ENCODE measurements around the gene BAG1. TPM values are rescaled to one million over a fixed set of nuclear protein-coding genes. Genes with fewer than 3 reads are reported as not detected.

Gene BAG1
- total and polyA plus RNA-seq, 7 experiments from 2014 or later: 48.6 to 90.5 (median 65.0) TPM

DNA sequence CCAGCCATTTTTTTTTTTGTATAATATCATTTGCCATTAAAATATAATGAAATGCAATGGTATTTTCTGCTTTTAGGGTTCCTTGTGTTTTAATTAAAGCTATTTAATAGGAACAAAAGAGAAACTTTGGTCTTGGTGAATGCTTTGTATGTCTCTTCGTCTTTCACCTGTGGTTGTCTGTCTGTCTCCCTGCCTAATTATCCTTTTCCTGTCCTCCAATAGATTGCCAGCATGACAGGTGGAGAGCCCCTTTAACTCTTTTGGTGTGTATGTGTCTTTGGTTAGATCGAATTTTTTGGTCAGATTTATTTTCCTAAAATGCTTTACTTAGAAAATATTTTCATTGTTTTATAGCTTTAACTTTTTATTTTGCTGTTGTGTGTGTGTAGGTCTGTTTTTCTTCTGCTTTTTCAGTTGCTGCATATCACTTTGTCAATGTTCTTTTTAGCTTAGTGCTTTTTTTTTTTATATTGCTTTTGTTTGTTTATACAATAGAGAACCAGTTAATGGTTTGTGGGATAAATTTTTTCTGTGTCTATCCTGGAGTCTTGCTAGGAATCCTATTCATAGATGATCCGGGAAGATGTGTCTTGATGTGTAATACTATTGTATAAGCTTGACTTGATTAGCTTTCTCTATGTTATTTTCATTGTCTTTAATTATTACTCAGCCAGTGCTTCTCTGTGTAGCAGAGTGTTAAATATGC, 8.9 kb upstream of the BAG1 start:
- no peaks in the 10 kb centered on the region for H3K4me1 ChIP-seq (ENCODE audit: control insufficient read depth in 2 of 2, insufficient read depth in 2 of 2, low read length in 2 of 2)
- H3K27ac ChIP-seq (ENCODE audit: low read depth, low read length): no peak overlapping the region
- no peak for DNase-seq
- peaks cover 22 to 93% (median 33%) of the 10 kb centered on the region in 3 experiments for H3K36me3 ChIP-seq (ENCODE audit: control insufficient read depth in 2 of 3, insufficient read depth in 3 of 3, low read length in 3 of 3)
- CTCF ChIA-PET: interaction anchor here (0.6 kb wide), 3 partner anchors 23 to 103 kb away, joined by 4 to 7 read pairs (median 4); no protein-coding TSS in a partner anchor
- H3K36me3 Mint-ChIP-seq: peaks cover 5 to 44% (median 24%) of the 10 kb centered on the region in 5 donors
- H3K27me3 Mint-ChIP-seq: no peaks in the 10 kb centered on the region
- no peak overlapping the region for H3K4me3 ChIP-seq (ENCODE audit: low read length)
- H3K9me3 Mint-ChIP-seq: no peaks in the 10 kb centered on the region
- no peak overlapping the region for H3K4me3 Mint-ChIP-seq
- POLR2A ChIA-PET: interaction anchor here (0.6 to 2.7 kb wide), 5 partner anchors 11 to 98 kb away, joined by 3 to 8 read pairs (median 5); partner anchors contain the start of gene NFX1
- peak overlapping the region in 5 of 9 donors; percentile 12 to 75 (median 51) for H3K27ac Mint-ChIP-seq
- H3K9me3 ChIP-seq (ENCODE audit: control insufficient read depth in 2 of 3, low read length in 3 of 3): no peaks in the 10 kb centered on the region
- intact Hi-C loops (cut with micrococcal nuclease): no loop called here
- no peaks in the 10 kb centered on the region for H3K27me3 ChIP-seq (ENCODE audit: control insufficient read depth in 2 of 2, insufficient read depth in 2 of 2, low read length in 2 of 2)
- no peak for ATAC-seq
- H3K4me1 Mint-ChIP-seq: peaks cover 8 to 33% (median 17%) of the 10 kb centered on the region in 7 donors

GRCh38 chr9:33272061-33272460, 7.6 kb upstream of the BAG1 start:
- Mint-ChIP-seq H3K36me3 (peaks cover 0 to 39% (median 20%) of the 10 kb centered on the region in 5 donors), H3K4me1 (peaks cover 12 to 41% (median 30%) of the 10 kb centered on the region in 7 donors), H3K27me3 (no peaks in the 10 kb centered on the region), H3K4me3 (no peak overlapping the region), H3K27ac (peak overlapping the region in 1 of 9 donors; percentile 61), H3K9me3 (no peaks in the 10 kb centered on the region)
- ATAC-seq (no peak), DNase-seq (no peak)
- Histone ChIP-seq H3K9me3 (ENCODE audit: control insufficient read depth in 2 of 3, low read length in 3 of 3) (no peaks in the 10 kb centered on the region), H3K27ac (ENCODE audit: low read depth, low read length) (no peak overlapping the region), H3K4me1 (ENCODE audit: control insufficient read depth in 2 of 2, insufficient read depth in 2 of 2, low read length in 2 of 2) (peaks cover 0 to 5% of the 10 kb centered on the region in 2 donors), H3K4me3 (ENCODE audit: low read length) (no peak overlapping the region), H3K36me3 (ENCODE audit: control insufficient read depth in 2 of 3, insufficient read depth in 3 of 3, low read length in 3 of 3) (peaks cover 9 to 93% (median 19%) of the 10 kb centered on the region in 3 experiments), H3K27me3 (ENCODE audit: control insufficient read depth in 2 of 2, insufficient read depth in 2 of 2, low read length in 2 of 2) (no peaks in the 10 kb centered on the region)
- ChIA-PET POLR2A (interaction anchor here (1.8 to 2.7 kb wide), 2 partner anchors 12 to 17 kb away, joined by 8 read pairs; partner anchors contain the start of gene NFX1), CTCF (interaction anchor here (0.6 kb wide), 1 partner anchor 105 kb away, joined by 3 read pairs; no protein-coding TSS in a partner anchor)
- intact Hi-C loops (cut with micrococcal nuclease): no loop called here

DNA sequence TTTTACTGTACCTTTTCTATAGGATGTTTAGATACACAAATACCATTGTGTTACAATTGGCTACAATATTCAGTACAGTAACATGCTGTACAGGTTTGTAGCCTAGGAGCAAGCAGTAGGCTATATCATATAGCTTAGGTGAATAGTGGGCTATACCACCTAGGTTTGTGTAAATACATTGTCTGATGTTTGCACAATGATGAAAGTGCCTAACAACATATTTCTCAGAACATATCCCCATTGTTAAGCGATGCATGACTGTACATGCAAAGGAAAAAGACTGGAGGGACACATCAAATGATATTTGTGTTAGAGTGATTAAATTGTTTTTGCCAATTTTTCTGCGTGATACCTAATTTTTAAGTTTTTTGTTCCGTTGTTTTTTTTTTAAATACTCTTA, 5.6 kb upstream of the BAG1 start:
- ATAC-seq (no peak), DNase-seq (no peak)
- POLR2A ChIA-PET: no interaction called here
- Mint-ChIP-seq H3K27me3 (no peaks in the 10 kb centered on the region), H3K4me1 (peaks cover 24 to 59% (median 49%) of the 10 kb centered on the region in 7 donors), H3K4me3 (no peak overlapping the region), H3K36me3 (peaks cover 4 to 41% (median 18%) of the 10 kb centered on the region in 5 donors), H3K27ac (peak overlapping the region in 1 of 9 donors; percentile 36), H3K9me3 (no peaks in the 10 kb centered on the region)
- peaks cover 4 to 84% (median 18%) of the 10 kb centered on the region in 3 experiments for H3K36me3 ChIP-seq (ENCODE audit: control insufficient read depth in 2 of 3, insufficient read depth in 3 of 3, low read length in 3 of 3)
- H3K27ac ChIP-seq (ENCODE audit: low read depth, low read length): no peak overlapping the region
- intact Hi-C loops (cut with micrococcal nuclease): no loop called here
- H3K27me3 ChIP-seq (ENCODE audit: control insufficient read depth in 2 of 2, insufficient read depth in 2 of 2, low read length in 2 of 2): no peaks in the 10 kb centered on the region
- H3K4me1 ChIP-seq (ENCODE audit: control insufficient read depth in 2 of 2, insufficient read depth in 2 of 2, low read length in 2 of 2): peaks cover 5 to 22% of the 10 kb centered on the region in 2 donors
- no peak overlapping the region for H3K4me3 ChIP-seq (ENCODE audit: low read length)
- CTCF ChIA-PET: interaction anchor here (0.6 kb wide), 1 partner anchor 189 kb away, joined by 3 read pairs; no protein-coding TSS in a partner anchor
- no peaks in the 10 kb centered on the region for H3K9me3 ChIP-seq (ENCODE audit: control insufficient read depth in 2 of 3, low read length in 3 of 3)

- ATAC-seq (no peak), DNase-seq (no peak)
- Histone ChIP-seq H3K27me3 (ENCODE audit: control insufficient read depth in 2 of 2, insufficient read depth in 2 of 2, low read length in 2 of 2) (no peaks in the 10 kb centered on the region), H3K4me3 (ENCODE audit: low read length) (no peak overlapping the region), H3K4me1 (ENCODE audit: control insufficient read depth in 2 of 2, insufficient read depth in 2 of 2, low read length in 2 of 2) (peaks cover 15 to 34% of the 10 kb centered on the region in 2 donors), H3K27ac (ENCODE audit: low read depth, low read length) (no peak overlapping the region), H3K36me3 (ENCODE audit: control insufficient read depth in 2 of 3, insufficient read depth in 3 of 3, low read length in 3 of 3) (peaks cover 0 to 61% (median 14%) of the 10 kb centered on the region in 3 experiments), H3K9me3 (ENCODE audit: control insufficient read depth in 2 of 3, low read length in 3 of 3) (no peaks in the 10 kb centered on the region)
- peaks cover 0 to 2% (median 0%) of the 10 kb centered on the region in 5 donors for H3K27me3 Mint-ChIP-seq
- intact Hi-C loops (cut with micrococcal nuclease): loop anchor here in 1 of 2 donors (10.0 kb wide), 2 partner anchors 208 to 882 kb away; partner anchors contain the start of genes ACO1 and NOL6
- H3K4me3 Mint-ChIP-seq: peak overlapping the region in 7 of 10 donors; percentile 2 to 95 (median 38)
- ChIA-PET POLR2A (interaction anchor here (0.6 to 2.4 kb wide), 3 partner anchors 20 to 190 kb away, joined by 3 to 7 read pairs (median 4); partner anchors contain the start of gene NFX1), CTCF (no interaction called here)
- peak overlapping the region; percentile 2 to 98 (median 35) for H3K27ac Mint-ChIP-seq
- H3K4me1 Mint-ChIP-seq: peaks cover 33 to 70% (median 55%) of the 10 kb centered on the region in 7 donors
- H3K36me3 Mint-ChIP-seq: peaks cover 4 to 40% (median 18%) of the 10 kb centered on the region in 5 donors
- no peaks in the 10 kb centered on the region for H3K9me3 Mint-ChIP-seq
These were observed 2.8 kb upstream of the BAG1 start for GRCh38 chr9:33267151-33267767.

- H3K27ac ChIP-seq (ENCODE audit: low read depth, low read length): peak overlapping the region; percentile 88
- Mint-ChIP-seq H3K36me3 (peaks cover 7 to 34% (median 16%) of the 10 kb centered on the region in 5 donors), H3K27me3 (peaks cover 0 to 2% (median 0%) of the 10 kb centered on the region in 5 donors), H3K4me3 (peak overlapping the region; percentile 82 to 95 (median 90)), H3K27ac (peak overlapping the region; percentile 84 to 99 (median 97)), H3K4me1 (peaks cover 36 to 61% (median 52%) of the 10 kb centered on the region in 7 donors), H3K9me3 (no peaks in the 10 kb centered on the region)
- H3K4me3 ChIP-seq (ENCODE audit: low read length): peak overlapping the region; percentile 95
- DNase-seq (peak in 1 of 9 donors; percentile 12), ATAC-seq (no peak)
- peaks cover 15 to 34% of the 10 kb centered on the region in 2 donors for H3K4me1 ChIP-seq (ENCODE audit: control insufficient read depth in 2 of 2, insufficient read depth in 2 of 2, low read length in 2 of 2)
- H3K27me3 ChIP-seq (ENCODE audit: control insufficient read depth in 2 of 2, insufficient read depth in 2 of 2, low read length in 2 of 2): no peaks in the 10 kb centered on the region
- H3K36me3 ChIP-seq (ENCODE audit: control insufficient read depth in 2 of 3, insufficient read depth in 3 of 3, low read length in 3 of 3): peaks cover 4 to 59% (median 7%) of the 10 kb centered on the region in 3 experiments
- ChIA-PET CTCF (interaction anchor here (0.8 to 1.8 kb wide), 4 partner anchors 18 to 211 kb away, joined by 3 to 6 read pairs (median 5); partner anchors contain the start of gene NFX1), POLR2A (interaction anchor here (0.7 to 3.8 kb wide), 7 partner anchors 9 to 240 kb away, joined by 3 to 29 read pairs (median 4); partner anchors contain the start of genes DNAJA1 and NFX1)
- intact Hi-C loops (cut with micrococcal nuclease): loop anchor here in 1 of 2 donors (2.0 to 10.0 kb wide), 3 partner anchors 209 to 881 kb away; partner anchors contain the start of genes ACO1, APTX and NOL6
- H3K9me3 ChIP-seq (ENCODE audit: control insufficient read depth in 2 of 3, low read length in 3 of 3): no peaks in the 10 kb centered on the region
These were observed 830 bp upstream of the BAG1 start for GRCh38 chr9:33265211-33265865.
